ENCODE measurements around the gene KLHL17.

The KLHL17 gene

GRCh38 chr1:952603-953002 is 7.8 kb upstream of the KLHL17 start:
- Histone ChIP-seq H3K4me1 (ENCODE audit: insufficient read depth, low read length, severe bottlenecking) (peaks cover 4% of the 10 kb centered on the region), H3K9me2 (ENCODE audit: low read depth, low read length) (no peaks in the 10 kb centered on the region), H3K27me3 (ENCODE audit: insufficient read depth, low read length) (no peaks in the 10 kb centered on the region), H2AFZ (ENCODE audit: low read length) (no peak overlapping the region), H3K79me2 (ENCODE audit: insufficient read depth, low read length) (peaks cover 1% of the 10 kb centered on the region; the same call in 1 of the 2 replicates), H3K9ac (ENCODE audit: low read length) (no peak overlapping the region), H3K4me2 (ENCODE audit: low read length) (no peak overlapping the region), H3K9me3 (ENCODE audit: low read length) (no peaks in the 10 kb centered on the region), H3F3A (ENCODE audit: insufficient read depth, low read length) (no peaks in the 10 kb centered on the region), H3K4me3 (ENCODE audit: low read depth, low read length, poor library complexity, severe bottlenecking) (no peak overlapping the region), H3K27ac (ENCODE audit: low read depth, low read length, poor library complexity, severe bottlenecking) (no peak overlapping the region), H3K36me3 (ENCODE audit: insufficient read depth, low read length) (peaks cover 94% of the 10 kb centered on the region), H4K20me1 (ENCODE audit: insufficient read depth, low read length) (no peaks in the 10 kb centered on the region)
- TF ChIP-seq CTCF (IDR thresholded peaks at IDR 0.05; ENCODE audit: low read length) (no peak), EZH2 (IDR thresholded peaks at IDR 0.05; ENCODE audit: borderline replicate concordance, low read length) (no peak)

- Histone ChIP-seq H3K36me3 (ENCODE audit: insufficient read depth, low read length) (peaks cover 83% of the 10 kb centered on the region), H3K9me2 (ENCODE audit: low read depth, low read length) (no peaks in the 10 kb centered on the region), H3K9ac (ENCODE audit: low read length) (no peak overlapping the region), H3F3A (ENCODE audit: insufficient read depth, low read length) (no peaks in the 10 kb centered on the region), H3K4me3 (ENCODE audit: low read depth, low read length, poor library complexity, severe bottlenecking) (no peak overlapping the region), H4K20me1 (ENCODE audit: insufficient read depth, low read length) (no peaks in the 10 kb centered on the region), H3K9me3 (ENCODE audit: low read length) (no peaks in the 10 kb centered on the region), H3K27ac (ENCODE audit: low read depth, low read length, poor library complexity, severe bottlenecking) (no peak overlapping the region), H3K79me2 (ENCODE audit: insufficient read depth, low read length) (peaks cover 10% of the 10 kb centered on the region), H2AFZ (ENCODE audit: low read length) (no peak overlapping the region), H3K27me3 (ENCODE audit: insufficient read depth, low read length) (no peaks in the 10 kb centered on the region), H3K4me1 (ENCODE audit: insufficient read depth, low read length, severe bottlenecking) (peaks cover 12% of the 10 kb centered on the region), H3K4me2 (ENCODE audit: low read length) (no peak overlapping the region)
- no peak for TF ChIP-seq EZH2 (IDR thresholded peaks at IDR 0.05; ENCODE audit: borderline replicate concordance, low read length)
- no peak for TF ChIP-seq CTCF (IDR thresholded peaks at IDR 0.05; ENCODE audit: low read length)
Observed at GRCh38 chr1:953524-954320, 6.7 kb upstream of the KLHL17 start.

- Histone ChIP-seq H3K36me3 (ENCODE audit: insufficient read depth, low read length) (peaks cover 71% of the 10 kb centered on the region), H3K4me2 (ENCODE audit: low read length) (no peak overlapping the region), H3K4me3 (ENCODE audit: low read depth, low read length, poor library complexity, severe bottlenecking) (no peak overlapping the region), H4K20me1 (ENCODE audit: insufficient read depth, low read length) (no peaks in the 10 kb centered on the region), H3K27me3 (ENCODE audit: insufficient read depth, low read length) (no peaks in the 10 kb centered on the region), H3F3A (ENCODE audit: insufficient read depth, low read length) (no peaks in the 10 kb centered on the region), H3K27ac (ENCODE audit: low read depth, low read length, poor library complexity, severe bottlenecking) (no peak overlapping the region), H3K9me2 (ENCODE audit: low read depth, low read length) (no peaks in the 10 kb centered on the region), H3K9ac (ENCODE audit: low read length) (no peak overlapping the region), H2AFZ (ENCODE audit: low read length) (no peak overlapping the region), H3K79me2 (ENCODE audit: insufficient read depth, low read length) (peaks cover 12% of the 10 kb centered on the region), H3K9me3 (ENCODE audit: low read length) (no peaks in the 10 kb centered on the region), H3K4me1 (ENCODE audit: insufficient read depth, low read length, severe bottlenecking) (peaks cover 16% of the 10 kb centered on the region)
- TF ChIP-seq EZH2 (IDR thresholded peaks at IDR 0.05; ENCODE audit: borderline replicate concordance, low read length) (no peak), CTCF (IDR thresholded peaks at IDR 0.05; ENCODE audit: low read length) (no peak)
Observed at GRCh38 chr1:954927-955326, 5.5 kb upstream of the KLHL17 start.
